Activated CD8-positive, alpha-beta memory T cell treated with anti-CD3 and anti-CD28 coated beads for 1 hour (primary cell): Measurements from ENCODE around the gene MSL1.

Experiments
- DNase-seq, 2 donors: peaks; one replicate each; pipeline ENCODE4 v3.0.0-alpha.2; 2020; ENCODE audit warnings: low read depth in 1 of 2; ENCODE audit errors: extremely low read depth in 1 of 2

The MSL1 gene, protein sequence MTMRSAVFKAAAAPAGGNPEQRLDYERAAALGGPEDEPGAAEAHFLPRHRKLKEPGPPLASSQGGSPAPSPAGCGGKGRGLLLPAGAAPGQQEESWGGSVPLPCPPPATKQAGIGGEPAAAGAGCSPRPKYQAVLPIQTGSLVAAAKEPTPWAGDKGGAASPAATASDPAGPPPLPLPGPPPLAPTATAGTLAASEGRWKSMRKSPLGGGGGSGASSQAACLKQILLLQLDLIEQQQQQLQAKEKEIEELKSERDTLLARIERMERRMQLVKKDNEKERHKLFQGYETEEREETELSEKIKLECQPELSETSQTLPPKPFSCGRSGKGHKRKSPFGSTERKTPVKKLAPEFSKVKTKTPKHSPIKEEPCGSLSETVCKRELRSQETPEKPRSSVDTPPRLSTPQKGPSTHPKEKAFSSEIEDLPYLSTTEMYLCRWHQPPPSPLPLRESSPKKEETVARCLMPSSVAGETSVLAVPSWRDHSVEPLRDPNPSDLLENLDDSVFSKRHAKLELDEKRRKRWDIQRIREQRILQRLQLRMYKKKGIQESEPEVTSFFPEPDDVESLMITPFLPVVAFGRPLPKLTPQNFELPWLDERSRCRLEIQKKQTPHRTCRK

DNA sequence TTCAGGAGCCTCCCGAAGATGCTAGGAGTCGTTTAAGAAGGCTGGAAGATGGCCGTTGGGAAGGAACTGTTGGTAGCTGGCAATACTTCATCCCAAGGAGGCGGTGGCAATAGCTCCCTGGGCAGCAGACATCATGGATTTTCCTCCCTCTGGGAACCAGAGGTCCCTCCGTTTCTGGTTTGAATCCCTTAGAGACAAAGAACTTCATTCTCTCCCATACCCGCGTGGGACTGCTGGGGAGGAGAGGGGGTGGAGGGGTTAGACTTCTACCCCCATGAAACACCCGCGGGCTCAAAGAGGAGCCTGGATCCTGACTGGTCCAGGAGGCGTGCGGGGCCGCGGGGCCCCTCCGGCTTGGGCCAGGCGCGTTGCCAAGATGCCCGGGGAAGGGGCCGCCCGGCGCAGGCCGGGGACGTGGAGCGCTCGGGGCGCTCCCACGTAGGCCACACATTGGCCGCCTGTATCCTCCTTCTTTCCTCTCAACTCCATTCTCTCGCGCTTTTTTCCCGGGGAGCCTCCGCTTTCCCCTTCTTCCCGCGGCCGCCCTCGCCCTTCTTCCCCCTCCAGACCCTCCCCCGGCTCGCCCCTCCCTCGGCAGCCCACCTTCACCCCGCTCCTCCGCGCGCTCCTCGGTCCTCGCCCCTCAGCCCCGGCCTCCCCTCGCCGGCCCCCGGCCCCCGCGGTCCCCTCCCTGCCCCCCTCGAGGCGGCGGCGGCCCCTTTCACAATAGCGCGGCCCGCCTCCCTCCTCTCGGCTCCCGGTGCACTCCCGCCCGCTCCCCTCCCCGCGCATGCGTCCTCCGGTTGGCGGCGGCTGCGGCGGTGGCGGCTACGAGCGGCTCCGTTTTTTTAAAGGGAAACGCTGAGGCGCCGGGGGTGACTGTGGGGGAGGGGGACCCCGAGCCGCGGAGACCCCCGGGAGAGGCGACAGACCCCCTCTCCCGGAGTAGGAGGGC is at the start of gene MSL1:
Gene MSL1, plus strand, starts transcription at position 791 of the 955 bp plus-strand sequence. CDS start 642 bp downstream, outside the sequence.
- peak; percentile 48 to 80 for DNase-seq

DNA sequence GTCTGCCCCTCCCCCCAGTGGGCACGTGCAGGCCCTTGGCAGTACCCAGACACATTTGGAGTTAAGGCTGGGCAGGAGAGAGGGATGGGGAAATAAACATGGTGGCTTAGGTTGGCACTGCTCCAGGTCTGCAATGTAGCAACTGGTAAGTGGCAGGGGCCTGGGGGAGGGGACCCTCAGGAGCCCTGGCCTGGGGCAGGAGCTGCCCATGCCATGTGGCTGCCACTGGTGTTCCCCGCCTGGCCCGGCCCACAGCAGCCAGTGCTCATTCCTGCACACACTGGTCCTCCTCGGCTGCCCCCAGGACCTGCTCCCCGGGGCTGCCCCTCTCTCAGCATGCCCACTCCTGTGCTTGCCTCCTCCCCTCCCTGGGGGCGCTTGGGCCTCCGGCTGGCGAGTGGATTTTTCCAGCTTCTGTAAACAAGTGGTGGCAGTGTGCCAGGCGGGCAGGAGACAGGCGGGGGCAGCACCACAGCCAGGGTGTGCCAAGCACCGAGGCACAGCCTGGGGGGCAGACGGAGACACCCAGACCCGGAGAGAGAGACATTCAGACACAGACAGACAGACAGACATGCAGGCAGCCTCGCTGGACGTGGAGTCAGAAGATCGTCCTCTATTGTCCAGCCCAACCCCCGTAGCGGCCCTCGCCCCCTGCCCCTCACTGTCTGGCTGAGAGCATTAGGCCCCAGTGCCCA is 49.6 kb upstream of the MSL1 start:
- DNase-seq = no peak

DNA sequence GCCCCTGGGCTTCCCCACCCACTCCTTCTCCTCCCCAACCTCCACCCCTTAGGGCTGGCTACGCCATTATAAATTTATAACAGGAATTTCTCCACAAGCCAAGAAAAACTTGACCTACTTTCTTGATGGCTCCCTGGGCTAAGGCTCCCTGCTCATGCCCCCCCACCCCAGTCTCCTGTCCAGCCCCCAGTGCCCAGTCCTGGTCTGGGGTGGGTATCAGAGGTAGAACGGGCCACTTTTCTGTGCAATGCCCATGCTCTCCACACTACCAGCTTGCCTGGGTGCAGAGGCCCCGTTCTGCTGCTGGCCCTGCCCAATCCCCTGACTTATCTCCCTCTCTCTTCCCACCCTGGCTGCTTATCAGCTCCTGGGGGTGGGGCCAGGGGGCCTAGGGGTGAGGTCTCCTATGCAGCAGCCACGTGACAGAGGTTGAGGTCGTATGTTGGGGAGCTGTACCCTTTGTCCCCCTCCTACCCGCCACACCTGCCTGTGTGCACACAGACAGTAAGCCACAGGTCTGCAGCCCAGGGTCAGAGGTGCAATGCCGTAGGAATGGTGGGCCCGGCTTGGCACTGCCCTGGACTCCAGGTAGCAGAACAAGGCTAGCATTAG is 48.9 kb upstream of the MSL1 start:
- DNase-seq = no peak

DNA sequence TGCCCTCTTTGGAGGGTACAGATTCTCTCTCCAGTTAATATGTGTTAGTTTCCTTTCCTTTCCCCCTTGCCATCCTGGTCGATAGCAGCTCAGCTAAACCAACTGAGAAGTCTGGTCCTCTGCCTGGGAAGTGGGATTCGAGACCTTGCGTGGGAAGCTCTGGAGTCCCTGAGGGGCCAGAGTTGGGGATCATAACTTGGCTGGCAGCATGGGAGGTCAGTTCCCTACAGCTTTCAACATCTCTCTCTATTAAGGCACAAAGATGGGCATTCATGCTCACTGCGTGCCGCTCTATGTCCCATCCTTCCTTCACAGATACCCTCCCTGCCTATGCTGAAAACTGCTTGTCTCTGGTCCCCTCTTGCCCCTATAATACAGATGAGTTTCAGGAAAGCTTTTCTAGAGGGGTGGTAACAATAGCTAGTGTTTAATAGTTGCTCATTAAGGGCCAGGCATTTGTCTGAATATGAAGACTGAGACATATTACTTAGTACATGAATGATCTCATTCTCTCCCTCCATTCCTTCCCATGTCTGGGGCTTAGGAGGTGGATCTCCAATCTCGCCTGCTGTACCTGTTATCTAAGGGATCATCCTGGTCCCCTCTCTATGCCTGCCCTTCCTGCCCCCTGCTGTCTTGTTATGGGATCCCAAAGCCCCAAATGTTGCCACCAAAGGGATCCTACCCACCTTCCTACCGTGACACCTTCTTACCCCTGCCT is 48.2 kb upstream of the MSL1 start:
- no peak for DNase-seq

DNA sequence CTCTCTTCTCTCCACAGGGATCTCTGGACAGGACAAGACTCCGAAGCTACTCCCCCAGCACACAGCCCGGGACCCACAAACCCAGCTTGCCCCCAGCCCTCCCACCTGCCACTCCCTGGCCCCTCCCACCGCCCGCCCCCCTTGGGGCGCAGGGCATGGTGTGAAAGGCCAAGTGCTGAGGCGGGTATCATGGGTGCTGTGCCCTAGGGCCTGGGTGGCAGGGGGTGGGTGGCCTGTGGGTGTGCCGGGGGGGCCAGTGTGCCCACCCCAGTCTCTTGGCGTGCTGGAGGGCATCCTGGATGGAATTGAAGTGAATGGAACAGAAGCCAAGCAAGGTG is 47.6 kb upstream of the MSL1 start:
- no peak for DNase-seq

DNA sequence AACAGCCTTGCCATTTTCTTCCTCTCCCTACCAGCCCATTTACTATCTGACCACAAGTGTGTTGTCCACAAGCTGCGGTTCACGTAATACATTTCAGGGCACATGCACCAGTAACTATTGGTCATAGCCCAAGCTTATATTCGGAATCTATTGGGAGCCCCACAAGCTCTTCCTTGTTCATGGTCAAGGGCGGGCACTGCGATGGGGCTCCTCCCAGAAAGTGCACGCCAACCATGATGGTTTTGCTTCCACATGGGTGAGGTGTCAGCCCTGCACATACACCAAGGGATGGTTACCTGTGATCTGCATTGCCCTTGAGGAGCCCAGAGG is 46.9 kb upstream of the MSL1 start:
- DNase-seq = no peak

DNA sequence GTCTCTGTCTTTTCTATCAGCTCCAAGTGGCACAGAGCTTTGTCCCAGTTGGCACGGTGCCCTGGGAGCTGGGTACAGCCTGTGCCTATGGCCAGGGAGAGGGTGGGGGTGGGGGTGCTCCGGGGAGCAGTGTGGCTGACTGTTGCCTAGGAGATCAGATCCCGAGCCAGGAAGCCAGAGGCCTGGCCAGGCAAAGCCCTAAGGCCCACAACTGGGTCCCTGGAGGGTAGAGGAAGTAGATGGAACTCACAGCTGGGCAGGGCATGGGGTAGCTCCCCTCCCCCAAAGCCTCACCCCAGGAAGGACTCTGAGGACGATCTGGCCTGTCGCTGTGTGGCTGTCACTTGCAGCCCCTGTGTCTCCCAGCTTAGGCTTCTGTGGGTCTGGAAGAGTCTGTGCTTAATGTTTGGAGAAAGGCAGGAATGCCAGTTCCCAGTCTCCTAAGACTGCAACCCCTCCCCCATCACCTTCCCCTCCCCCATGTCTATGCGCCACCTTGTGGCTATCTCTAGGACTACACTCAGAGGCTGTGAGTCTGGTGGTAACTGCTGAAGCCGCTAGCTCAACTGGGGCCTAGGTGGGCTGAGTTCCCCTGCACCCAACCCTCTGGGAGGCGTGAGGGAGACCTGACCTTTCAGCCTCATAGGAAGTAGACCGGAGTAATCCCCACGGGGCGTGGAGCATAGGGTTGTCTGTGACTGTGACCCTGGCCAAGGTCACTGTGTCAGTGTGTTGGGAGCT is 46.4 kb upstream of the MSL1 start:
- peak; percentile 30 to 42 for DNase-seq

DNA sequence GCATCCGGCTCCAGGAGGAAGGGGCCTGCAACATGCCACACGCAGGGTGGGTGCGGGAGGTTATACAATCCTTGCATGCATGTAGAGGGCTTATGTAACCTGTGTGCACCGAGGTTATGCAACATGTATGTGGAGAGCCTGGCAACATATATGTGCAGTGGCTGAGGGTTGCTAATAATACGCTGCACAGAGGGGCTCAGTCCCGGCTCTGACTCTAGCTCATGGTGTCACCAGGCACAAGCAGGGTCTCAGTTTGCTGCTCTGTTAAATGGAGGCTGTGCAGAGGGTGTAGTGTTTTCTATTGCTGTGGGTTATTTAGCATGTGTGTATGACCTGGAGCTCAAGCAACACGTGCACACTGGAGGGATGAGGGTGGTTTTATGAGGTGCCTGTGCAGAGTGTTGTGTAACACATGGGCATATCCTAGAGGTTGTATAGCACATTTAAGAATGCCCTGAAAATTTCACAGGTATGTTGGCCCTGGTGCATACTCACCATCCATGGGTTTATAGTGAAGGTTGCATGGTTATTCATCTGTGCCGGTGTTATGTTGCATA is 45.8 kb upstream of the MSL1 start:
- no peak for DNase-seq

DNA sequence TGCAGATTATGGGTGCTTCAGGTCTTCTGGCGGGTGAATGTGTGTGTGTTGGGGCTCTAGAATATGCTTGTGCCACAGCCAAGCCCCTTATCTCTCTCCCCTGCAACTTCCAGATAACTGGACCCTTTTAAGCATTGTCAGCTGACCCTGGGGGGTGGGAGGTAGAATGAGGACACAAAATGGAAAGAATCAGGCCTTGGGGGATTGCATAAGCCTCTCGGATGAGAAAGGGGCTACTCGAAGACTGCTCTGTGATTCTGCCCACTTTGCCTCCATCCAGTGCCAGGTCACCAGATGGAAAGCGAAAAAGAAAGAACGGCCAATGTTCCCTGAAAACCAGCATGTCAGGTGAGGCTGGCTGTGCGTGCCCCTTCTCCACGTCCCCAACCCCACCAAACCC is 45.2 kb upstream of the MSL1 start:
- DNase-seq = no peak

DNA sequence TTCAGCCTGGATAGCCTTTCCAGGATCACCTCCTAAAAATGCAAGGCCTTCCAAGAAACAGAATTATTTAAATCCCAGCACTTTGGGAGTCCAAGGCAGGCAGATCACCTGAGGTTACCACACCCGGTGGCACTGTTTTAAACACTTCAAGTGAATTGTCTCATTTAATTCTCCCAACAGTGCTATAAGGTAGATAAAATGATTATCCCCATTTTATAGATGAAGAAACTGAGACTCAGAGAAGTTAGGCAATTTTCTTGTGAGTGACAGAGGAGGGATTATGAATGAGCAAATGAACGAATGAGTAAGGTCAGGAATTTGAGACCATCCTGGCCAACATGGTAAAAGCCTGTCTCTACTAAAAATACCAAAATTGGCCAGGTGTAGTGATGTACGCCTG is 42.2 kb upstream of the MSL1 start:
- DNase-seq = no peak

DNA sequence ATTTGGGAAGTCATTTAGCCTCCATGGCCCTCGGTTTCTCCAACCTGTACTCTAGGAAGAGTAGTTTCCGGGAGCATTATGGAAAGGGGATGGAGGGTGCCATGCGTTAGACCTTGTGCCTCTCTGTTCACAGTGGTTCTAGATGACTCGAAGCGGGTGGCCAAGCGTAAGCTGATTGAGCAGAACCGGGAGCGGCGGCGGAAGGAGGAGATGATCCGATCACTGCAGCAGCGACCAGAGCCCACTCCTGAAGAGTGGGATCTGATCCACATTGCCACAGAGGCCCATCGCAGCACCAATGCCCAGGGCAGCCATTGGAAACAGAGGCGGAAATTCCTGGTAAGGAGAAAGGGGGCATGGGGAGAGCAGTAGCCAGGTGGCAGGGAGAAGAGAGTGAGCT is 37.3 kb upstream of the MSL1 start:
- no peak for DNase-seq

DNA sequence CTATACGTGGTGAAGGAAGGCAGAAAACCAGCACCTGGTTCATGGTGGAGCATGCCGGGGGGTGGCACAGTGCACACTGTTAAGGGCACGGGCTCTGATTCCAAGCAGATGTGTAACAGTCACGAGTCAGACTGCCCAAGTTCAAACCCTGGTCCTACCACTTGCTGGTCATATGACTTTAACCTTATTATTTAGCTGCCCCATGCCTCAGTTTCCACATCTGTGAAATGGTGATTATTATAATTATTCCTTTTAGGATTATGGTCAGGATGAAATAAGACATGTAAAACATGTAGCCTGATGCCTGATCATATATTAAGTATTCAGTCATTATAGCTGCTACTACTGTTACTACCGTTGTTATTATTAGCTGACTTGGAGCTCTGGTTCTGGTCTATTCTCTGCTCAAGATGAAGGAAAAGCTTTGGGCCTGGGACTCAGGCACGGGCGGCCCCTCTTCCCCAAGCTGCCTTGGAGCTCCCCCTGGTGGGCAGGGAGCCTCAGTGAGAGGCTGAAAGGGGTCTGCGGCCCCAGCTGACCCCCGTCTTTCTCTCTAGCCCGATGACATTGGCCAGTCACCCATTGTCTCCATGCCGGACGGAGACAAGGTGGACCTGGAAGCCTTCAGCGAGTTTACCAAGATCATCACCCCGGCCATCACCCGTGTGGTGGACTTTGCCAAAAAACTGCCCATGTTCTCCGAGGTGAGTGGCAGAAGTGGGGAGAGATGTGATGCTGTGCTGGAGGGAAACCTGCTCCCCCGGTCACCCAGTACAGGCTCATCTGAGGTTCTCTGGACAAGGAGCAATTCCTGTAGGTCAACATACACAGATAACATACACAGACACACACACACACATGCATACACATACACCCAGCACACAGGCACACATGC is 35.4 kb upstream of the MSL1 start:
- peak in 1 of 2 donors; percentile 54 for DNase-seq

DNA sequence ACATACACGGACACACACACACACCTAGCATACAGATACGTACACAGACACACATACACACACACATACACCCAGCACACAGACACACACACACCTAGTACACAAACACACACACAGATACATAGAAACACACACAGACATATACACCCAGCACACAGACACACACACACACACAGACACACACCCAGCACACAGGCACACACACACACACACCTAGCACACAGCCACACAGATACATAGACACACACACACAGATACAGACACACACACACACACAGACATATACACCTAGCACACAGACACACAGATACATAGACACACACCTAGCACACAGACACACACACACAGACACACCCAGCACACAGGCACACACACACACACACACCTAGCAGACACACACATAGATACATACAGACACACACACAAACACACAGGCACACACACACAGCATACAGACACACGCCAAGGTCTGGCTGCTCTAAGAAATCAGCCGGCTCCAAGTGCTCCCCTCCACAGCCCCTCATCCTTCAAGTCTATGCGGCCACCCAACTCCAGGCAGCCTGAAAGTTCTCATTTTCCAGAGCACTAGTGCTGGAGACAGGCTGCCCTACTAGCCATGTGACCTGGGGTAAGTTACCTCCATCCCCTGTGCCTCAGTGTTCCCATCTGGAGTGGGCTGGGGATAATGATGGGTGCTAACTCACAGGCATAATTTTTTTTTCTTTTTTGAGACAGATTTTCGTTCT is 34.5 kb upstream of the MSL1 start:
- no peak for DNase-seq

DNA sequence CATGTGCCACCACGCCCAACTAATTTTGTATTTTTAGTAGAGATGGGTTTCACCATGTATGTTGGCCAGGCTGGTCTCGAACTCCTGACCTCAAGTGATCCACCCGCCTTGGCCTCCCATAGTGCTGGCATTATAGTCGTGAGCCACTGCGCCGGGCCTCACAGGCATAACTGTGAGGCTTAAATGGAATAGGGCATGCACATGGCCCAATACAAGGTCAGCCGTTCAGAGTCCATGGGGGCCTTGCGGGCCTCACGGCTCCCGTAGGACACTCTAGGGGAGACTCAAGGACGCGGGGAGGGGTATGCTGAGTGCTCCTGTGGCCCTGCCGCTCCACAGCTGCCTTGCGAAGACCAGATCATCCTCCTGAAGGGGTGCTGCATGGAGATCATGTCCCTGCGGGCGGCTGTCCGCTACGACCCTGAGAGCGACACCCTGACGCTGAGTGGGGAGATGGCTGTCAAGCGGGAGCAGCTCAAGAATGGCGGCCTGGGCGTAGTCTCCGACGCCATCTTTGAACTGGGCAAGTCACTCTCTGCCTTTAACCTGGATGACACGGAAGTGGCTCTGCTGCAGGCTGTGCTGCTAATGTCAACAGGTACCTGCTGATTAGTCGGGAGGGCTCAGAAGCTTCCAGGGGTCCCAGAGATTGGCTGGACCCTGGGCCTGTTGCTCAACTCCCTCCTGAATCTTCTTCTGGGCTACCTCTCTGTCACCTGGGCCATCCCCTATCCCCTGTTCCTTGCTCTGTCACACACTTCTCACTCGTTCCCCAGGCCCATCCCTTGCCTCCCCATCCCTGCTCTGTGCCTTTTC is 33.7 kb upstream of the MSL1 start:
- no peak for DNase-seq

DNA sequence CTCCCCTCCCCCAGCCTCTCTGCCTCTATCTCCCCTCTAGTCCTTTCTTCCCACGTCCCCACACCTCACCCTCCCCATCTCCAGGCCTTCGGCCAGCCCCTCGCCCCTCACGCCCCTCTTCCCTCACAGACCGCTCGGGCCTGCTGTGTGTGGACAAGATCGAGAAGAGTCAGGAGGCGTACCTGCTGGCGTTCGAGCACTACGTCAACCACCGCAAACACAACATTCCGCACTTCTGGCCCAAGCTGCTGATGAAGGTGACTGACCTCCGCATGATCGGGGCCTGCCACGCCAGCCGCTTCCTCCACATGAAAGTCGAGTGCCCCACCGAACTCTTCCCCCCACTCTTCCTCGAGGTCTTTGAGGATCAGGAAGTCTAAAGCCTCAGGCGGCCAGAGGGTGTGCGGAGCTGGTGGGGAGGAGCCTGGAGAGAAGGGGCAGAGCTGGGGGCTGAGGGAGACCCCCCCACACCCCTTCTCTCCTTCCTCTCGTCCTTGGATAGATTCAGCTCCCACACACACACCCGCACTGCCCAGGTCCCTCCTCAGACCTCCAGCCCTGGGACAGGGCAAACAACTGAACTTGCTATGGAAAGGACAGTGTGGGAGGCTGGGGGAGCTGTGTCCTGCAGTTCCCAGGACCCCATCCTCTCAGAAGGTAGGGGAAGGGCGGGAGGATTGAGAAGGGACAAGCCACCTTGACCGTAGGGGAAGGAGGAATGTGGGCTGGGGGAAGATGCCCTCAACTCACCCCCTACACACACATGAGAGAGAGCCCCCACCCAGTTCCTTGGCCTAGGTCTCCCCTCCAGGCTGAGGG is 32.5 kb upstream of the MSL1 start:
- no peak for DNase-seq
